Ovary (tissue), 9 donors: ENCODE results near the gene MBD3L2B. TPM values are rescaled to one million over a fixed set of nuclear protein-coding genes. Genes with fewer than 3 reads are reported as not detected.

Experiments
- DNase-seq, 5 donors: peaks; one replicate each; pipeline ENCODE4 v3.0.0-alpha.2; 2019 to 2020
- H3K27ac ChIP-seq, 2 donors: fragments of 200-600 bp; one replicate each; pipeline versions ENCODE4 v1.5.1 to v1.8.0; 2019 to 2022
- H3K27me3 ChIP-seq: fragments of 200-600 bp; one replicate; pipeline ENCODE4 v1.8.0; 2022
- H3K36me3 ChIP-seq: fragments of 200-600 bp; sonication (generic); one replicate; pipeline ENCODE4 v1.5.1; 2019
- H3K4me1 ChIP-seq: one replicate; pipeline ENCODE4 v1.8.1; 2013; ENCODE audit warnings: mild to moderate bottlenecking, moderate library complexity; ENCODE audit not compliant: insufficient read depth
- H3K4me3 ChIP-seq: fragments of 200-600 bp; sonication (generic); one replicate; pipeline ENCODE4 v1.5.1; 2017
- H3K9me3 ChIP-seq, 2 donors: fragments of 200-600 bp in 1 of 2; sonication (generic) in 1 of 2; one replicate each; pipeline versions ENCODE4 v1.5.1 to v1.8.1; 2013 to 2019; ENCODE audit warnings: mild to moderate bottlenecking in 1 of 2, moderate library complexity in 1 of 2
- CTCF ChIP-seq, 3 donors: fragments of 450-650 bp in 2 of 3; fragments of 200-600 bp in 1 of 3; IDR thresholded peaks; one replicate each; pipeline versions ENCODE4 v1.5.1 to v1.8.0; 2016 to 2022; ENCODE audit warnings: antibody characterized with exemption in 3 of 3, mild to moderate bottlenecking in 1 of 3
- EP300 ChIP-seq: sonication (generic); formaldehyde crosslinking; IDR thresholded peaks from one replicate; pipeline ENCODE4 v1.6.1; 2017; ENCODE audit warnings: antibody characterized with exemption
- POLR2A ChIP-seq: fragments of 450-650 bp; IDR thresholded peaks from one replicate; pipeline ENCODE4 v1.6.1; 2017; ENCODE audit warnings: antibody characterized with exemption, mild to moderate bottlenecking, moderate library complexity
- WGBS, 3 donors: extraction: QIAGEN DNeasy Blood & Tissue Kit in 1 of 3; methylation state at CpG; one replicate each; pipeline versions ENCODE4 v1.1.5 to v1.1.7; 2013 to 2017; 5-methylcytosine and 5-hydroxymethylcytosine counted together
- intact Hi-C, 4 donors: fragments of 100-400 bp; cut with DNase I; formaldehyde crosslinking; loops; one replicate each; pipeline versions ENCODE4 v1.11.0 to v1.15.1; 2022 to 2023
- polyA plus RNA-seq, 2 donors: library from polyadenylated mRNA; stranded (reverse); fragments of 200-250 nt in 1 of 2; fragments of 350-450 nt in 1 of 2; fragmentation: Illumina TruSeq in 1 of 2; extraction: RNeasy Lipid Tissue Mini Kit (QIAGEN cat#74804) in 1 of 2; gene quantifications; one replicate each; pipeline ENCODE4 v1.2.3, GENCODE V29; 2013 to 2014
- total RNA-seq, 7 donors: library from RNA; depleted of rRNA in 2 of 7; stranded (reverse); fragments of >200 nt in 2 of 7; fragmentation: NEBNext Ultra II Directional in 3 of 7; extraction: Animal tissue kit (Norgen Biotek cat#: 25700) in 3 of 7; gene quantifications; one replicate each; pipeline versions ENCODE4 v1.1.0 to v1.2.4, GENCODE V29; 2016 to 2023
- donor health status: DM: no; HTN: no; CAD: no; lungs with moderate emphysema.
- donor health status: DM: no; HTN: no; CAD: no.
- donor health status: Bipolar disorder and iron deficiency.
- donor health status: DM: yes; HTN: yes; CAD: no.
- donor health status: DM: no; HTN: no; CAD: no.
- donor health status: DM: yes; HTN: yes; CAD: no.

Gene MBD3L2B
- total and polyA plus RNA-seq, 9 donors, result not detected

- Histone ChIP-seq H3K4me1 (no peaks in the 10 kb centered on the region), H3K27ac (no peak overlapping the region), H3K36me3 (no peaks in the 10 kb centered on the region), H3K9me3 (peaks cover 0 to 4% of the 10 kb centered on the region in 2 donors), H3K4me3 (no peak overlapping the region), H3K27me3 (no peaks in the 10 kb centered on the region)
- 63 to 65% (median 64%) methylated on average over 4 of the region's 4 CpGs for WGBS, 3 donors
- DNase-seq, result no peak
- TF ChIP-seq POLR2A (no peak), CTCF (IDR thresholded peaks at IDR 0.05) (no peak), EP300 (no peak)
- intact Hi-C loops, result no loop called here
Measured at GRCh38 chr19:6996810-6997209, 24.4 kb downstream of the MBD3L2B start.

- TF ChIP-seq POLR2A (no peak), EP300 (no peak), CTCF (IDR thresholded peaks at IDR 0.05) (no peak)
Measured at GRCh38 chr19:6995054-6995453, 26.2 kb downstream of the MBD3L2B start.

GRCh38 chr19:6988257-6988656 lies 33.0 kb downstream of the MBD3L2B start:
- no peak overlapping the region for H3K27ac ChIP-seq
- no peak for TF ChIP-seq POLR2A
- no peak for TF ChIP-seq EP300
- no peak for TF ChIP-seq CTCF (IDR thresholded peaks at IDR 0.05)
- no peaks in the 10 kb centered on the region for H3K36me3 ChIP-seq
- 41 to 51% (median 45%) methylated on average over 3 of the region's 3 CpGs for WGBS, 3 donors
- H3K9me3 ChIP-seq, result peaks cover 0 to 4% of the 10 kb centered on the region in 2 donors
- intact Hi-C loops, result no loop called here
- no peaks in the 10 kb centered on the region for H3K27me3 ChIP-seq
- DNase-seq, result no peak
- no peak overlapping the region for H3K4me3 ChIP-seq
- no peaks in the 10 kb centered on the region for H3K4me1 ChIP-seq

More at GRCh38 chr19:6995054-6995453, 26.2 kb downstream of the MBD3L2B start:
- H3K27me3 ChIP-seq, result no peaks in the 10 kb centered on the region
- H3K9me3 ChIP-seq, result peaks cover 0 to 4% of the 10 kb centered on the region in 2 donors
- H3K36me3 ChIP-seq, result no peaks in the 10 kb centered on the region
- no peak overlapping the region for H3K4me3 ChIP-seq
- WGBS, 3 donors, result 76 to 81% (median 81%) methylated on average over 1 of the region's 1 CpG
- intact Hi-C loops, result no loop called here
- no peak overlapping the region for H3K27ac ChIP-seq
- H3K4me1 ChIP-seq, result no peaks in the 10 kb centered on the region
- no peak for DNase-seq

- 46 to 51% (median 49%) methylated on average over 4 of the region's 4 CpGs for WGBS, 3 donors
Measured at GRCh38 chr19:6987850-6988249, 33.4 kb downstream of the MBD3L2B start.

More at GRCh38 chr19:6987850-6988249, 33.4 kb downstream of the MBD3L2B start:
- intact Hi-C loops, result no loop called here
- Histone ChIP-seq H3K36me3 (no peaks in the 10 kb centered on the region), H3K27ac (no peak overlapping the region), H3K4me1 (no peaks in the 10 kb centered on the region), H3K9me3 (peaks cover 0 to 4% of the 10 kb centered on the region in 2 donors), H3K27me3 (no peaks in the 10 kb centered on the region), H3K4me3 (no peak overlapping the region)
- DNase-seq, result no peak
- no peak for TF ChIP-seq POLR2A
- TF ChIP-seq EP300, result no peak
- no peak for TF ChIP-seq CTCF (IDR thresholded peaks at IDR 0.05)
